K562 (cell line): ENCODE measurements around the gene HOXB1. TPM values are rescaled to one million over a fixed set of nuclear protein-coding genes. Genes with fewer than 3 reads are reported as not detected.

ENCODE experiments used
- CEBPB ChIP-seq: fragments of 450-650 bp; IDR thresholded peaks from 2 replicates; pipeline ENCODE4 v1.6.1; 2016; ENCODE audit warnings: missing genetic modification characterization, missing compliant biosample characterization
- ELK1 ChIP-seq: sonication (generic); formaldehyde crosslinking; IDR thresholded peaks from 2 replicates; pipeline ENCODE4 v1.8.1; 2022; ENCODE audit warnings: missing genetic modification reagents
- ELK3 ChIP-seq: fragments of 450-650 bp; formaldehyde crosslinking; IDR thresholded peaks from 2 replicates; pipeline ENCODE4 v1.4.0; 2020; ENCODE audit warnings: mild to moderate bottlenecking
- ETV1 ChIP-seq: fragments of 450-650 bp; conservative IDR thresholded peaks from 2 replicates; pipeline ENCODE4 v1.6.1; 2016; ENCODE audit warnings: missing genetic modification characterization, control low read depth, low read depth, missing compliant biosample characterization
- ETV5 ChIP-seq: sonication (generic); formaldehyde crosslinking; IDR thresholded peaks from 2 replicates; pipeline ENCODE4 v1.4.0; 2020; ENCODE audit warnings: low read depth, mild to moderate bottlenecking, missing genetic modification reagents
- IFI16 ChIP-seq: fragments of 250-450 bp; sonication (Bioruptor Pico); IDR thresholded peaks from 2 replicates; pipeline ENCODE4 v2.1.2; 2022; ENCODE audit warnings: mild to moderate bottlenecking, inconsistent platforms
- MTA3 ChIP-seq: fragments of 450-650 bp; formaldehyde crosslinking; IDR thresholded peaks from 2 replicates; pipeline ENCODE4 v1.6.1; 2017; ENCODE audit warnings: mild to moderate bottlenecking, borderline replicate concordance
- MXI1 ChIP-seq: IDR thresholded peaks from 2 replicates; pipeline ENCODE4 v1.6.1; 2011; ENCODE audit warnings: low read depth, mild to moderate bottlenecking, improper control_type of control experiment, low read length
- RBFOX2 ChIP-seq: fragments of 200-400 bp; formaldehyde crosslinking; IDR thresholded peaks from 2 replicates; pipeline ENCODE4 v1.6.1; 2017; ENCODE audit warnings: low read depth, mild to moderate bottlenecking, low read length, moderate library complexity
- SUPT5H ChIP-seq: fragments of 450-650 bp; IDR thresholded peaks from 2 replicates; pipeline ENCODE4 v1.6.1; 2016
- TAF1 ChIP-seq: IDR thresholded peaks from 2 replicates; pipeline ENCODE4 v1.6.1; 2011; ENCODE audit warnings: mild to moderate bottlenecking, low read length, moderate library complexity; ENCODE audit not compliant: insufficient read depth, control insufficient read depth, severe bottlenecking; ENCODE audit errors: extremely low read depth
- ZNF146 ChIP-seq: IDR thresholded peaks from one replicate; pipeline ENCODE4 v1.6.1; 2018; ENCODE audit warnings: missing compliant biosample characterization; ENCODE audit not compliant: unreplicated experiment
- ZNF592 ChIP-seq: fragments of 450-650 bp; IDR thresholded peaks from 2 replicates; pipeline ENCODE4 v1.6.1; 2017; ENCODE audit warnings: antibody characterized with exemption, mild to moderate bottlenecking
- ZNF609 ChIP-seq: sonication (generic); formaldehyde crosslinking; IDR thresholded peaks from 2 replicates; pipeline ENCODE4 v1.8.1; 2023; ENCODE audit warnings: missing genetic modification reagents, mild to moderate bottlenecking, borderline replicate concordance
- polyA plus RNA-seq, 8 experiments: library from polyadenylated mRNA; depleted of rRNA in 4 of 8; stranded (reverse) in 5 of 8; unstranded in 3 of 8; fragments of >200 nt; fragmentation: Nextera tagmentation in 2 of 8; fragmentation: Illumina TruSeq in 1 of 8; extraction: Ambion mirVana in 2 of 8; extraction: Trizol in 1 of 8; gene quantifications; 2 replicates each; pipeline versions ENCODE4 v1.2.1 to v1.2.3, GENCODE V29; 2011 to 2014; ENCODE audit warnings: inconsistent platforms in 1 of 8, missing spikeins in 1 of 8
- total RNA-seq, 7 experiments: library from RNA; depleted of rRNA in 6 of 7; stranded (reverse); fragments of >200 nt in 6 of 7; fragmentation: Illumina TruSeq in 2 of 7; extraction: Trizol in 2 of 7; gene quantifications; 2 replicates each; pipeline versions ENCODE4 v1.2.1 to v1.2.3, GENCODE V29; 2011 to 2021; ENCODE audit warnings: low replicate concordance in 1 of 7

HOXB1 gene
- total and polyA plus RNA-seq, 9 of the 15 experiments (the other 6 are each of a cell fraction or from before 2014, with no cell fraction given): 0.04 TPM; not detected in 8

GRCh38 chr17:48576479-48577309 is 45.9 kb upstream of the HOXB1 start (continued):
- no peak for TF ChIP-seq ZNF609 (CRISPR knock-in tag)
- TF ChIP-seq ELK1 (CRISPR knock-in tag): no peak
- no peak for TF ChIP-seq MTA3
- TF ChIP-seq TAF1: peak; percentile 40
- TF ChIP-seq MXI1: no peak
- TF ChIP-seq SUPT5H: peak; percentile 33; the same call in 1 of the 2 replicates
- peak; percentile 52; the same call in 1 of the 2 replicates for TF ChIP-seq ETV5 (CRISPR knock-in tag)
- TF ChIP-seq ZNF146 (CRISPR knock-in tag): no peak
- TF ChIP-seq ETV1 (tag): 0 out of 2 replicates have a peak, but pooled peaks have one; percentile 21
- peak; percentile 43; the same call in 1 of the 2 replicates for TF ChIP-seq CEBPB
- TF ChIP-seq IFI16 (CRISPR knock-in tag): no peak
- no peak for TF ChIP-seq ELK3 (CRISPR knock-in tag)
- TF ChIP-seq RBFOX2: peak; percentile 79
- TF ChIP-seq ZNF592: peak; percentile 69
